DOHH2 (cell line): Measurements from ENCODE around the gene GATB.

Experiments
- H3F3A ChIP-seq: fragments of 200-600 bp; sonication (generic), shearing (Covaris generic); 2 replicates; pipeline ENCODE4 v1.6.0; 2016; ENCODE audit warnings: antibody characterized with exemption, mild to moderate bottlenecking; ENCODE audit not compliant: control insufficient read depth, insufficient read depth
- H3K27ac ChIP-seq: fragments of 200-600 bp; sonication (generic); 2 replicates; pipeline ENCODE4 v1.5.1; 2014; ENCODE audit warnings: low read depth, mild to moderate bottlenecking, low read length, moderate library complexity
- H3K27me3 ChIP-seq: fragments of 200-600 bp; sonication (generic); 2 replicates; pipeline ENCODE4 v1.6.1; 2014; ENCODE audit warnings: mild to moderate bottlenecking, low read length, mixed read lengths; ENCODE audit not compliant: control insufficient read depth
- H3K36me3 ChIP-seq: fragments of 200-600 bp; sonication (generic); 2 replicates; pipeline ENCODE4 v1.6.1; 2014; ENCODE audit warnings: mild to moderate bottlenecking, low read length, moderate library complexity, mixed read lengths; ENCODE audit not compliant: control insufficient read depth
- H3K4me1 ChIP-seq: fragments of 200-600 bp; sonication (generic); 2 replicates; pipeline ENCODE4 v1.6.1; 2014; ENCODE audit warnings: mild to moderate bottlenecking, low read length, mixed read lengths; ENCODE audit not compliant: control insufficient read depth
- H3K4me2 ChIP-seq: fragments of 200-600 bp; sonication (generic); 2 replicates; pipeline ENCODE4 v1.6.0; 2014; ENCODE audit warnings: mild to moderate bottlenecking, low read length, moderate library complexity
- H3K4me3 ChIP-seq: fragments of 200-600 bp; sonication (generic); 2 replicates; pipeline ENCODE4 v1.5.1; 2014; ENCODE audit warnings: mild to moderate bottlenecking, low read length, mixed read lengths
- H3K79me2 ChIP-seq: fragments of 200-600 bp; sonication (generic); 2 replicates; pipeline ENCODE4 v1.6.1; 2014; ENCODE audit warnings: mild to moderate bottlenecking, low read length, mixed read lengths; ENCODE audit not compliant: control insufficient read depth
- H3K9me2 ChIP-seq: fragments of 200-600 bp; sonication (generic); replicated peaks from 2 replicates; pipeline ENCODE4 v1.6.1; 2014; ENCODE audit warnings: mild to moderate bottlenecking, low read length, mixed read lengths; ENCODE audit not compliant: control insufficient read depth
- H3K9me3 ChIP-seq: fragments of 200-600 bp; sonication (generic); 2 replicates; pipeline ENCODE4 v1.6.1; 2014; ENCODE audit warnings: antibody characterized with exemption, low read length, mixed read lengths; ENCODE audit not compliant: control insufficient read depth, insufficient read depth
- H4K20me1 ChIP-seq: fragments of 200-600 bp; sonication (generic); 2 replicates; pipeline ENCODE4 v1.6.0; 2014; ENCODE audit warnings: low read depth, mild to moderate bottlenecking, antibody characterized with exemption, low read length, moderate library complexity; ENCODE audit not compliant: control insufficient read depth, insufficient read depth
- CTCF ChIP-seq: fragments of 200-600 bp; sonication (generic); IDR thresholded peaks from one replicate; pipeline ENCODE4 v1.5.1; 2014; ENCODE audit warnings: antibody characterized with exemption, mild to moderate bottlenecking, low read depth, low read length; ENCODE audit not compliant: poor library complexity, severe bottlenecking
- EZH2phosphoT487 ChIP-seq: fragments of 200-600 bp; sonication (generic); IDR thresholded peaks from 2 replicates; pipeline ENCODE4 v1.6.1; 2017; ENCODE audit warnings: borderline replicate concordance, mild to moderate bottlenecking, antibody characterized with exemption, low read length, moderate library complexity, mixed read lengths

GATB gene

GRCh38 chr4:151784706-151785105, 23.9 kb upstream of the GATB start:
- no peaks in the 10 kb centered on the region for H3K79me2 ChIP-seq
- no peaks in the 10 kb centered on the region for H4K20me1 ChIP-seq
- no peaks in the 10 kb centered on the region for H3K27me3 ChIP-seq
- no peaks in the 10 kb centered on the region for H3F3A ChIP-seq
- no peaks in the 10 kb centered on the region for H3K9me3 ChIP-seq
- H3K4me2 ChIP-seq: no peak overlapping the region
- TF ChIP-seq EZH2phosphoT487 (no peak), CTCF (no peak)
- H3K4me1 ChIP-seq: no peaks in the 10 kb centered on the region
- no peaks in the 10 kb centered on the region for H3K36me3 ChIP-seq
- H3K9me2 ChIP-seq: no peaks in the 10 kb centered on the region
- H3K4me3 ChIP-seq: no peak overlapping the region
- H3K27ac ChIP-seq: no peak overlapping the region

GRCh38 chr4:151783867-151784266, 23.1 kb upstream of the GATB start:
- H3F3A ChIP-seq: no peaks in the 10 kb centered on the region
- TF ChIP-seq EZH2phosphoT487 (no peak), CTCF (no peak)
- H3K4me3 ChIP-seq: no peak overlapping the region
- H3K4me2 ChIP-seq: no peak overlapping the region
- H3K9me3 ChIP-seq: no peaks in the 10 kb centered on the region
- no peaks in the 10 kb centered on the region for H4K20me1 ChIP-seq
- no peaks in the 10 kb centered on the region for H3K27me3 ChIP-seq
- no peaks in the 10 kb centered on the region for H3K79me2 ChIP-seq
- H3K27ac ChIP-seq: no peak overlapping the region
- H3K36me3 ChIP-seq: no peaks in the 10 kb centered on the region
- no peaks in the 10 kb centered on the region for H3K9me2 ChIP-seq
- H3K4me1 ChIP-seq: no peaks in the 10 kb centered on the region

- Histone ChIP-seq H3K4me3 (no peak overlapping the region), H3K9me2 (no peaks in the 10 kb centered on the region), H3K27ac (no peak overlapping the region), H3K79me2 (no peaks in the 10 kb centered on the region), H3K4me1 (no peaks in the 10 kb centered on the region), H3K27me3 (no peaks in the 10 kb centered on the region), H3K9me3 (no peaks in the 10 kb centered on the region), H3K36me3 (no peaks in the 10 kb centered on the region), H3F3A (no peaks in the 10 kb centered on the region), H4K20me1 (no peaks in the 10 kb centered on the region), H3K4me2 (no peak overlapping the region)
- no peak for TF ChIP-seq CTCF
- no peak for TF ChIP-seq EZH2phosphoT487
Observed at GRCh38 chr4:151782296-151782695, 21.5 kb upstream of the GATB start.

- no peak overlapping the region for H3K4me3 ChIP-seq
- TF ChIP-seq EZH2phosphoT487 (no peak), CTCF (no peak)
Observed at GRCh38 chr4:151781026-151781425, 20.2 kb upstream of the GATB start.

More at GRCh38 chr4:151781026-151781425, 20.2 kb upstream of the GATB start:
- no peaks in the 10 kb centered on the region for H3K9me3 ChIP-seq
- no peak overlapping the region for H3K27ac ChIP-seq
- no peaks in the 10 kb centered on the region for H3K79me2 ChIP-seq
- H3K4me1 ChIP-seq: no peaks in the 10 kb centered on the region
- no peak overlapping the region for H3K4me2 ChIP-seq
- H3F3A ChIP-seq: no peaks in the 10 kb centered on the region
- H3K9me2 ChIP-seq: no peaks in the 10 kb centered on the region
- H4K20me1 ChIP-seq: no peaks in the 10 kb centered on the region
- H3K27me3 ChIP-seq: no peaks in the 10 kb centered on the region
- no peaks in the 10 kb centered on the region for H3K36me3 ChIP-seq
